ENCODE measurements around the gene KCTD4.

The KCTD4 gene

GRCh38 chr13:45185286-45185685 lies 15.6 kb downstream of the KCTD4 start:
- TF ChIP-seq ZFX (IDR thresholded peaks at IDR 0.05) (no peak), CTCF (conservative IDR thresholded peaks at IDR 0.05) (no peak)
- no peak overlapping the region for H3K27ac ChIP-seq

GRCh38 chr13:45184693-45185092 lies 16.2 kb downstream of the KCTD4 start:
- TF ChIP-seq ZFX (IDR thresholded peaks at IDR 0.05) (no peak), CTCF (conservative IDR thresholded peaks at IDR 0.05) (no peak)
- no peak overlapping the region for H3K27ac ChIP-seq

GRCh38 chr13:45180713-45181601 lies 19.9 kb downstream of the KCTD4 start:
- no peak overlapping the region for H3K27ac ChIP-seq
- TF ChIP-seq CTCF (conservative IDR thresholded peaks at IDR 0.05): no peak
- no peak for TF ChIP-seq ZFX (IDR thresholded peaks at IDR 0.05)

DNA sequence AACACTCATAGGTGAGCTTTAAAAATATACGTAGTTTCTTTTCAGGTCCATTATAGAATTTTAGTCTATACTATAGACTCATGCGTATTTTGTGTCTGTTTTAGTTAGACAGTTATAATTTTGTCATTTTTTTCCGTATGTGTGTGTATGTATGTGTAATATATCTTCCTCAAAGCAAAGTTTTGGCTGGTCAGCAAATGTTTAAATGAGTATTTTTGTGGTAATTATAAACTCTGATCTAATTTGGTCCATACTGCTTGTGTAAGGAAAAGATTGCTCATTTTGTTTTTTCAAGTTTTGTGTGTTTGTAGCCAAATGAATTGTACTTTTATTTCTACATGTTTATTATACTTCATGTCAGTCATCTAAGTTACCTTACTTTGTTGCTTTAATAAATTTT lies 20.5 kb downstream of the KCTD4 start:
- no peak overlapping the region for H3K27ac ChIP-seq
- TF ChIP-seq CTCF (conservative IDR thresholded peaks at IDR 0.05): no peak
- no peak for TF ChIP-seq ZFX (IDR thresholded peaks at IDR 0.05)

GRCh38 chr13:45179428-45179827 lies 21.4 kb downstream of the KCTD4 start:
- TF ChIP-seq CTCF (conservative IDR thresholded peaks at IDR 0.05): no peak
- TF ChIP-seq ZFX (IDR thresholded peaks at IDR 0.05): no peak
- no peak overlapping the region for H3K27ac ChIP-seq

DNA sequence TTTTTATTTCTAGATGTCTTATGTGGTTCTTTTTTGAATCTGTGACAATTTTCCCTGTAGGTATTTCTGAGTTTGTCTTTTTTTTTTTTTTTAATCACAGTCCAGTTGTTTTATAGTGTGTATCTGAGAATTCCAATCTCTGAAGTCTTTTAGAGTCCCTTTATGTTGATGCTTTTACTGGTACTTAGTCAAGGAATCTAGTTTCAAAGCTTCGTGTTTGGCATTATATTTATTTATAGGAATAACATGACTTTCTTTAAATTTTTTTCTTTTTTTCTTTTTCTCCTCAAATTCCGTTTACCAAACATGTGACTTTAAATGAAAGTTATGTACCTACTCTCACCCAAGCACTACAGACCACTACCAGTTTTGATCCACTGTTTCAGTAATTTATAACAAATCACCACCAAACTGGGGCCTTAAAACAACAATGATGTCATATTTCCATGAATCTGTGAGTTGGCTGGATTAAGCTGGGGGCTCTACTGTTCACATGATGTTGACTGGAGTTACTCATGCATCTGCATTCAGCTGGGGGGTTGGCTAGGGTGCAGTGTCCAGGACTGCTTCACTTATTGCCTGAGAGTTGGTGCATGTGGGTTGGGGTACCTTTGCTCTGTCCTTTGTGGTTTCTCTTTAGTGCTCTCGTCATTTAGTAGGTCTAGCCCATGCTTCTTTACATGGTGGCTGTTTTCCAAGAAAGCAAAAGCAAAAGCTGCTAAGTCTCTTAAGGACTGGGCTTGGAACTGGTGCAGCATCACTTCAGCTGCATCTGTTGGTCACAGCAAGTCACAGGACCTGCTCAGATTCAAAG lies 22.3 kb downstream of the KCTD4 start:
- no peak overlapping the region for H3K27ac ChIP-seq
- TF ChIP-seq CTCF (conservative IDR thresholded peaks at IDR 0.05): no peak
- TF ChIP-seq ZFX (IDR thresholded peaks at IDR 0.05): no peak

GRCh38 chr13:45174478-45174877 lies 26.4 kb downstream of the KCTD4 start:
- H3K27ac ChIP-seq: no peak overlapping the region
- TF ChIP-seq ZFX (IDR thresholded peaks at IDR 0.05): no peak
- no peak for TF ChIP-seq CTCF (conservative IDR thresholded peaks at IDR 0.05)

All from C4-2B (cell line).